Measurements from ENCODE around the gene CCDC201. TPM values are rescaled to one million over a fixed set of nuclear protein-coding genes. Genes with fewer than 3 reads are reported as not detected.
"Not testable (repeated sequence)": the region's sequence is repeated elsewhere in the genome, so short reads cannot be mapped to it uniquely, and the experiment has no call there.

Gene CCDC201
- total RNA-seq, 5 donors from 2014 or later (not counting 1 experiment from before 2014, with no cell fraction given), result not detected

DNA sequence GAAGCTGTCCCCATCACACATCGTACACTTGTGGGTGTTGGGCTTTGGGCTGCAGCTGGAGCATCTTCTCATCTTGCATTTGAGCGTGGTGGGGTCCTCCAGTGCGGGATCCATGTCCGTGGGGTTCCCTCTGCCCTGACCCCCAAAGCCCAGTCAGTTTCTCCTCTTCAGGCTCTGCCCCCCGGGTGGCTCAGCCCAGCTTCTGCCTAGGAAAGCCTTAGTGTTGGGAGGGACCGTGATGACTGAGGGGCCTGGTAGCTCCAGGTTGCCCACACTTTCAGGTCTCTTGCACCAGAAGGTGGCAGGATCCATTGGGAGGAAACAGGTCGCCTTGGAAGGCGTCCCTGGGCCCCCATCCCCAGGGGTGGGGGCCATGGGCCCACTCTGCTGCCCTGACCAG lies 55.9 kb downstream of the CCDC201 start:
- H3K4me3 ChIP-seq (ENCODE audit: control insufficient read depth in 1 of 2, extremely low read depth in 1 of 2, low read length in 1 of 2); H3K27ac Mint-ChIP-seq; H3K9me3 Mint-ChIP-seq; H3K4me1 ChIP-seq (ENCODE audit: control insufficient read depth in 1 of 2, extremely low read depth in 1 of 2, insufficient read depth in 2 of 2, low read length in 2 of 2); H3K27me3 ChIP-seq (replicated peaks in 1 of 2; ENCODE audit: control insufficient read depth in 2 of 2, extremely low read depth in 1 of 2, insufficient read depth in 2 of 2, low read length in 1 of 2); H3K27me3 Mint-ChIP-seq; H3K36me3 Mint-ChIP-seq; ATAC-seq (replicated peaks in 1 of 4); H3K4me3 Mint-ChIP-seq; POLR2A ChIA-PET; H3K27ac ChIP-seq (ENCODE audit: low read length); DNase-seq; H3K4me1 Mint-ChIP-seq; H3K36me3 ChIP-seq (ENCODE audit: control insufficient read depth in 2 of 2, extremely low read depth in 1 of 2, insufficient read depth in 1 of 2, low read length in 1 of 2); H3K9me3 ChIP-seq; CTCF ChIA-PET: not testable (repeated sequence)
- WGBS (ENCODE audit: insufficient coverage), result no CpG with 5 or more reads among the region's 8 CpGs

DNA sequence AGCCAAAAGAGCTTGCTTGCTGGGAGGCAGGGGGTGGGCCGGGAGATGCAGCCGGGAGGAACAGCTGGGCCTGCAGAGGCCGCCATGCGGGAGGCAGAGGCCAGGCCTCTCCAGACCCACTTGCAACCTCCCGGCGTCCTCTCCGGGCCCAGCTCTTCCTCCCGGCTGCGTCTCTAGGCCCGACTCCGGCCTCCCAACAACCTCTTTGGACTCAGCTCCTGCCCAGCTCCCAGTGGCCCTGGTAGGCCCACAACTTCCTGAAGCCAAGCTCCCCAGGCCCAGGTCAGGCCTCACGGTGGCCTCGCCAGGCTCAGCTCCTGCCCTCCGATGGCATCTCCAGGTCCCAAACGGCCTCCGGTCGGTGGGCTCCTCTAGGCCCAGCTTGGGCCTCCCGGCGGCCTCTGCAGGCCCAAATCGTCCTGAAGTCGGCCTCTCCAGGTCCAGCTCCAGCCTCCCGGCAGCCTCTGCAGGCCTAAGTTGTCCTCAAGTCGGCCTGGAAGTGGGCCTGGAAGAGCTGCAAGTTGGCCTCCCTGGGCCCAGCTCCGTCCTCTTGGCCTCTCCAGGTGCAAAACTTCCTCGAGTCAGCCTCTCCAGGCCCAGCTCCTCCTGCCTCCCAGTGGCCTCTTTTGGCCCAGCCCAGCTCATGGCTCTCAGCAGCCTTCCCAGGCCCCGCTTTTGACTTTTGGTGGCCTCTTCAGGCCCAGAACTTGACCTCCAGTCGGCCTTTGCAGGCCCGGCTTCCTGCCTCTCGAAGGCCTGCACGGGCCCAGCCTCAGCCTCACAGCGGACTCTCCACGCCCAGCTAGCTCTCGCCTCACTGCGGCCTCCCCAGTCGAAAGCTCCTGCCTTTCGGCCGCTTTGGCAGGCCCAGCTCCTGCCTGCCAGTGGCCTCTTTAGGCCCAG lies 58.4 kb downstream of the CCDC201 start:
- H3K36me3 ChIP-seq (ENCODE audit: control insufficient read depth in 2 of 2, extremely low read depth in 1 of 2, insufficient read depth in 1 of 2, low read length in 1 of 2); H3K9me3 Mint-ChIP-seq; H3K4me1 Mint-ChIP-seq; POLR2A ChIA-PET; H3K27ac ChIP-seq (ENCODE audit: low read length); DNase-seq; H3K36me3 Mint-ChIP-seq; H3K27me3 ChIP-seq (replicated peaks in 1 of 2; ENCODE audit: control insufficient read depth in 2 of 2, extremely low read depth in 1 of 2, insufficient read depth in 2 of 2, low read length in 1 of 2); H3K4me1 ChIP-seq (ENCODE audit: control insufficient read depth in 1 of 2, extremely low read depth in 1 of 2, insufficient read depth in 2 of 2, low read length in 2 of 2); H3K4me3 Mint-ChIP-seq; H3K27me3 Mint-ChIP-seq; H3K4me3 ChIP-seq (ENCODE audit: control insufficient read depth in 1 of 2, extremely low read depth in 1 of 2, low read length in 1 of 2); ATAC-seq (replicated peaks in 1 of 4); H3K9me3 ChIP-seq; H3K27ac Mint-ChIP-seq; CTCF ChIA-PET: not testable (repeated sequence)
- 92% methylated on average over 36 of the region's 37 CpGs for WGBS (ENCODE audit: insufficient coverage)

DNA sequence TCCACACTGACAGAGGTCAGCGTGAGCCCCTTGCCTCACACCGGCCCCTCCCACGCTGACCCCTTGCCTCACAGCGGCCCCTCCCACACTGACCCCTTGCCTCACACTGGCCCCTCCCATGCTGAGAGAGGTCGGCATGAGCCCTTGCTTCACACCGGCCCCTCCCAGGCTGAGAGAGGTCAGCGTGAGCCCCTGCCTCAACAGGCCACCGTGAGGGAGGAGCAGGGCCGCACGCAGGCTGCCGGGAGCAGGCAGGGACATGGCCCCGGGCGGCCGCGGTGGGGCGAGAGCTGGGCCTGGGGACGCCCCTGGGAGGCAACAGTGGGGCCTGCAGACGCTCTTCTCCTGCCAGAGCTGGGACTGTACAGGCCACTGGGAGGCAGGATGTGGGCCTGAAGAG lies 59.1 kb downstream of the CCDC201 start:
- H3K4me3 Mint-ChIP-seq; H3K36me3 Mint-ChIP-seq; H3K9me3 Mint-ChIP-seq; H3K27ac ChIP-seq (ENCODE audit: low read length); H3K9me3 ChIP-seq; H3K36me3 ChIP-seq (ENCODE audit: control insufficient read depth in 2 of 2, extremely low read depth in 1 of 2, insufficient read depth in 1 of 2, low read length in 1 of 2); DNase-seq; H3K4me1 Mint-ChIP-seq; H3K27me3 Mint-ChIP-seq; H3K27me3 ChIP-seq (replicated peaks in 1 of 2; ENCODE audit: control insufficient read depth in 2 of 2, extremely low read depth in 1 of 2, insufficient read depth in 2 of 2, low read length in 1 of 2); H3K4me1 ChIP-seq (ENCODE audit: control insufficient read depth in 1 of 2, extremely low read depth in 1 of 2, insufficient read depth in 2 of 2, low read length in 2 of 2); ATAC-seq (replicated peaks in 1 of 4); H3K4me3 ChIP-seq (ENCODE audit: control insufficient read depth in 1 of 2, extremely low read depth in 1 of 2, low read length in 1 of 2); H3K27ac Mint-ChIP-seq; POLR2A ChIA-PET; CTCF ChIA-PET: not testable (repeated sequence)
- 95% methylated on average over 3 of the region's 18 CpGs for WGBS (ENCODE audit: insufficient coverage)

DNA sequence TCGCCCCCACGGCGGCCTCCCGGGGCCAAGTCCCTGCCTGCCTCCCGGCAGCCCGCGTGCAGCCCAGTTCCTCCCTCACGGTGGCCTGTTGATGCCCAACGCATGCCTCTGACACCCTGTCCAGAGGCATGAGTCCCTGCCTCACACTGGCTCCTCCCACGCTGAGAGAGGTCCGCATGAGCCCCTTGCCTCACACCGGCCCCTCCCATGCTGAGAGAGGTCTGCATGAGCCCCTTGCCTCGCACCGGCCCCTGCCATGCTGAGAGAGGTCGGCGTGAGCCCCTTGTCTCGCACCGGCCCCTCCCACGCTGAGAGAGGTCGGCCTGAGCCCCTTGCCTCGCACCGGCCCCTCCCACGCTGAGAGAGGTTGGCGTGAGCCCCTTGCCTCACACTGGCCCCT lies 59.9 kb downstream of the CCDC201 start:
- no peak overlapping the region for H3K27ac Mint-ChIP-seq
- ChIA-PET CTCF (no interaction called here), POLR2A (no interaction called here)
- Histone ChIP-seq H3K9me3 (no peaks in the 10 kb centered on the region), H3K4me1 (ENCODE audit: control insufficient read depth in 1 of 2, extremely low read depth in 1 of 2, insufficient read depth in 2 of 2, low read length in 2 of 2) (no peaks in the 10 kb centered on the region), H3K27me3 (replicated peaks in 1 of 2; ENCODE audit: control insufficient read depth in 2 of 2, extremely low read depth in 1 of 2, insufficient read depth in 2 of 2, low read length in 1 of 2) (no peaks in the 10 kb centered on the region), H3K27ac (ENCODE audit: low read length) (no peak overlapping the region), H3K4me3 (ENCODE audit: control insufficient read depth in 1 of 2, extremely low read depth in 1 of 2, low read length in 1 of 2) (no peak overlapping the region), H3K36me3 (ENCODE audit: control insufficient read depth in 2 of 2, extremely low read depth in 1 of 2, insufficient read depth in 1 of 2, low read length in 1 of 2) (no peaks in the 10 kb centered on the region)
- no peak for DNase-seq
- WGBS (ENCODE audit: insufficient coverage), result 93% methylated on average over 24 of the region's 24 CpGs
- H3K9me3 Mint-ChIP-seq, result no peaks in the 10 kb centered on the region
- no peak overlapping the region for H3K4me3 Mint-ChIP-seq
- no peaks in the 10 kb centered on the region for H3K4me1 Mint-ChIP-seq
- ATAC-seq (replicated peaks in 1 of 4), result no peak
- H3K27me3 Mint-ChIP-seq, result no peaks in the 10 kb centered on the region
- no peaks in the 10 kb centered on the region for H3K36me3 Mint-ChIP-seq

DNA sequence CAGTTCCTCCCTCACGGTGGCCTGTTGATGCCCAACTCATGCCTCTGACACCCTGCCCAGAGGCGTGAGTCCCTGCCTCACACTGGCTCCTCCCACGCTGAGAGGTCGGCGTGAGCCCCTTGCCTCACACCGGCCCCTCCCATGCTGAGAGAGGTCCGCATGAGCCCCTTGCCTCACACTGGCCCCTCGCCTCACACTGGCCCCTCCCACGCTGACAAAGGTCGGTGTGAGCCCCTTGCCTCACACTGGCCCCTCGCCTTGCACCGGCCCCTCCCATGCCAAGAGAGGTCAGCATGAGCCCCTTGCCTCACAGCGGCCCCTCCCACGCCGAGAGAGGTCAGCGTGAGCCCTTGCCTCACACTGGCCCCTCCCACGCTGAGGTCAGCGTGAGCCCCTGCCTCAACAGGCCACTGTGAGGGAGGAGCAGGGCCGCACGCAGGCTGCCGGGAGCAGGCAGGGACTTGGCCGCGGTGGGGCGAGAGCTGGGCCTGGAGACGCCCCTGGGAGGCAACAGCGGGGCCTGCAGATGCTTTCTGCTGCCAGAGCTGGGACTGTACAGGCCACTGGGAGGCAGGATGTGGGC lies 61.1 kb downstream of the CCDC201 start:
- H3K4me3 ChIP-seq (ENCODE audit: control insufficient read depth in 1 of 2, extremely low read depth in 1 of 2, low read length in 1 of 2); H3K36me3 Mint-ChIP-seq; H3K27ac Mint-ChIP-seq; H3K27me3 Mint-ChIP-seq; H3K4me3 Mint-ChIP-seq; DNase-seq; POLR2A ChIA-PET; H3K9me3 ChIP-seq; H3K4me1 Mint-ChIP-seq; ATAC-seq (replicated peaks in 1 of 4); H3K36me3 ChIP-seq (ENCODE audit: control insufficient read depth in 2 of 2, extremely low read depth in 1 of 2, insufficient read depth in 1 of 2, low read length in 1 of 2); H3K27ac ChIP-seq (ENCODE audit: low read length); CTCF ChIA-PET; H3K27me3 ChIP-seq (replicated peaks in 1 of 2; ENCODE audit: control insufficient read depth in 2 of 2, extremely low read depth in 1 of 2, insufficient read depth in 2 of 2, low read length in 1 of 2); H3K4me1 ChIP-seq (ENCODE audit: control insufficient read depth in 1 of 2, extremely low read depth in 1 of 2, insufficient read depth in 2 of 2, low read length in 2 of 2); H3K9me3 Mint-ChIP-seq: not testable (repeated sequence)
- 93% methylated on average over 24 of the region's 26 CpGs for WGBS (ENCODE audit: insufficient coverage)

DNA sequence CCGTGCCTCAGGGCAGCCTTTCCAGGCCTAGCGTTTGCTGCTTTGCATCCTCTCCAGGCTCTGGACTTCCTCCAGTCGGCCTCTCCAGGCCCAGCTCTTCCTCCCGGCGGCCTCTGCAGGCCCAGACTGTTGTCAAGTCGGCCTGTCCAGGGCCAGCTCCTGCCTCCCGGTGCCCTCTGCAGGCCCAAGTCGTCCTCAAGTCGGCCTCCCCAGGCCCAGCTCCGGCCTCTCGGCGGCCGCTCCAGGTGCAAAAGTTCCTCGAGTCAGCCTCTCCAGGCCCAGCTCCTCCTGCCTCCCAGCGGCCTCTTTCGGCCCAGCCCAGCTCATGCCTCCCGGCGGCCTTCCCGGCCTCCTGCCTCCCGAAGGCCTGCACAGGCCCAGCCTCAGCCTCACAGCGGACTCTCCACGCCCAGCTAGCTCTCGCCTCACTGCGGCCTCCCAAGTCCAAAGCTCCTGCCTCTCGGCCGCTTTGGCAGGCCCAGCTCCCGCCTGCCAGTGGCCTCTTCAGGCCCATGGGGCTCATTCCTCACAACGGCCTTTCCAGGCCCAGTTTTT lies 62.4 kb downstream of the CCDC201 start:
- H3K4me1 Mint-ChIP-seq; H3K4me3 Mint-ChIP-seq; DNase-seq; POLR2A ChIA-PET; H3K27me3 Mint-ChIP-seq; H3K9me3 Mint-ChIP-seq; H3K27ac ChIP-seq (ENCODE audit: low read length); H3K27ac Mint-ChIP-seq; H3K4me3 ChIP-seq (ENCODE audit: control insufficient read depth in 1 of 2, extremely low read depth in 1 of 2, low read length in 1 of 2); H3K27me3 ChIP-seq (replicated peaks in 1 of 2; ENCODE audit: control insufficient read depth in 2 of 2, extremely low read depth in 1 of 2, insufficient read depth in 2 of 2, low read length in 1 of 2); H3K4me1 ChIP-seq (ENCODE audit: control insufficient read depth in 1 of 2, extremely low read depth in 1 of 2, insufficient read depth in 2 of 2, low read length in 2 of 2); H3K36me3 Mint-ChIP-seq; CTCF ChIA-PET; ATAC-seq (replicated peaks in 1 of 4); H3K9me3 ChIP-seq; H3K36me3 ChIP-seq (ENCODE audit: control insufficient read depth in 2 of 2, extremely low read depth in 1 of 2, insufficient read depth in 1 of 2, low read length in 1 of 2): not testable (repeated sequence)
- WGBS (ENCODE audit: insufficient coverage), result 94% methylated on average over 24 of the region's 28 CpGs

All from T-cell (primary cell).